ENCODE data around the gene MRS2. TPM values are rescaled to one million over a fixed set of nuclear protein-coding genes. Genes with fewer than 3 reads are reported as not detected.
"Not testable (repeated sequence)": the region's sequence is repeated elsewhere in the genome, so short reads cannot be mapped to it uniquely, and the experiment has no call there.

MRS2 gene
- total RNA-seq, 1 donor from 2014 or later, result 38.7 TPM

GRCh38 chr6:24384369-24385130 lies 18.2 kb upstream of the MRS2 start:
- intact Hi-C loops (cut with DNase I), result loop anchor here (5.0 kb wide), 1 partner anchor 102 kb away; no protein-coding TSS in a partner anchor
- not testable (repeated sequence) for DNase-seq (ENCODE audit: low spot score)

- intact Hi-C loops (cut with DNase I), result loop anchor here (5.0 kb wide), 1 partner anchor 103 kb away; no protein-coding TSS in a partner anchor
- DNase-seq (ENCODE audit: low spot score), result no peak
Measured at GRCh38 chr6:24385536-24386269, 17.0 kb upstream of the MRS2 start.

GRCh38 chr6:24387818-24388217 lies 14.9 kb upstream of the MRS2 start:
- DNase-seq (ENCODE audit: low spot score), result no peak
- intact Hi-C loops (cut with DNase I), result loop anchor here (5.0 kb wide), 1 partner anchor 106 kb away; no protein-coding TSS in a partner anchor

- DNase-seq (ENCODE audit: low spot score), result no peak
- intact Hi-C loops (cut with DNase I), result no loop called here
Measured at GRCh38 chr6:24391208-24391607, 11.5 kb upstream of the MRS2 start.

- intact Hi-C loops (cut with DNase I), result no loop called here
- no peak for DNase-seq (ENCODE audit: low spot score)
Measured at GRCh38 chr6:24391756-24392405, 10.9 kb upstream of the MRS2 start.

GRCh38 chr6:24394061-24394779 lies 8.5 kb upstream of the MRS2 start:
- intact Hi-C loops (cut with DNase I), result no loop called here
- DNase-seq (ENCODE audit: low spot score), result no peak

GRCh38 chr6:24394780-24395437 lies 7.8 kb upstream of the MRS2 start:
- DNase-seq (ENCODE audit: low spot score), result no peak
- intact Hi-C loops (cut with DNase I), result no loop called here

GRCh38 chr6:24396824-24397223 lies 5.9 kb upstream of the MRS2 start:
- no peak for DNase-seq (ENCODE audit: low spot score)
- intact Hi-C loops (cut with DNase I), result no loop called here

- no peak for DNase-seq (ENCODE audit: low spot score)
- intact Hi-C loops (cut with DNase I), result no loop called here
Measured at GRCh38 chr6:24397631-24398030, 5.1 kb upstream of the MRS2 start.

- intact Hi-C loops (cut with DNase I), result not testable (repeated sequence)
Measured at GRCh38 chr6:24400045-24401039, 2.4 kb upstream of the MRS2 start.

GRCh38 chr6:24401458-24401857 lies 1.3 kb upstream of the MRS2 start:
- DNase-seq (ENCODE audit: low spot score), result no peak
- intact Hi-C loops (cut with DNase I), result no loop called here

More at GRCh38 chr6:24400045-24401039, 2.4 kb upstream of the MRS2 start:
- not testable (repeated sequence) for DNase-seq (ENCODE audit: low spot score)

- intact Hi-C loops (cut with DNase I), result no loop called here
- no peak for DNase-seq (ENCODE audit: low spot score)
Measured at GRCh38 chr6:24403501-24403824, 727 bp downstream of the MRS2 start.

- intact Hi-C loops (cut with DNase I), result no loop called here
- DNase-seq (ENCODE audit: low spot score), result no peak
Measured at GRCh38 chr6:24405262-24405661, 2.5 kb downstream of the MRS2 start.

- intact Hi-C loops (cut with DNase I), result no loop called here
- no peak for DNase-seq (ENCODE audit: low spot score)
Measured at GRCh38 chr6:24408719-24409410, 6.1 kb downstream of the MRS2 start.

GRCh38 chr6:24410622-24411021 lies 7.9 kb downstream of the MRS2 start:
- intact Hi-C loops (cut with DNase I), result no loop called here
- no peak for DNase-seq (ENCODE audit: low spot score)

GRCh38 chr6:24412294-24412693 lies 9.6 kb downstream of the MRS2 start:
- DNase-seq (ENCODE audit: low spot score), result no peak
- intact Hi-C loops (cut with DNase I), result no loop called here

GRCh38 chr6:24414531-24414930 lies 11.8 kb downstream of the MRS2 start:
- intact Hi-C loops (cut with DNase I), result not testable (repeated sequence)

GRCh38 chr6:24415753-24416152 lies 13.0 kb downstream of the MRS2 start:
- intact Hi-C loops (cut with DNase I), result no loop called here

More at GRCh38 chr6:24414531-24414930, 11.8 kb downstream of the MRS2 start:
- DNase-seq (ENCODE audit: low spot score), result not testable (repeated sequence)

More at GRCh38 chr6:24415753-24416152, 13.0 kb downstream of the MRS2 start:
- DNase-seq (ENCODE audit: low spot score), result no peak

Data from cardiac septum (tissue), 1 donor.